Gastrocnemius medialis (tissue), 4 donors: ENCODE results near the gene PDCD5.

ENCODE experiments used
- CTCF ChIP-seq, 5 experiments: fragments of 450-650 bp in 3 of 5; fragments of 200-600 bp in 2 of 5; sonication (generic) in 2 of 5; IDR thresholded peaks in 4 of 5; conservative IDR thresholded peaks in 1 of 5; 1 replicate in 4 of 5; 2 replicates in 1 of 5; pipeline ENCODE4 v1.5.1; 2016 to 2019; ENCODE audit warnings: antibody characterized with exemption in 5 of 5, mild to moderate bottlenecking in 3 of 5, moderate library complexity in 3 of 5
- POLR2A ChIP-seq, 2 donors: fragments of 450-650 bp; IDR thresholded peaks; one replicate each; pipeline ENCODE4 v1.6.1; 2017; ENCODE audit warnings: antibody characterized with exemption in 2 of 2, mild to moderate bottlenecking in 2 of 2, moderate library complexity in 2 of 2

- TF ChIP-seq CTCF (IDR thresholded peaks at IDR 0.05 in 4 of 5, conservative IDR thresholded peaks at IDR 0.05 in 1 of 5) (no peak), POLR2A (IDR thresholded peaks at IDR 0.05) (no peak)
These were observed 49.3 kb downstream of the PDCD5 start for GRCh38 chr19:32630338-32630737.
